GM06990 (cell line): ENCODE data around the gene FBXL20.

ENCODE experiments used
- DNase-seq: peaks from one replicate; pipeline ENCODE4 v3.0.0-alpha.2; 2011; ENCODE audit not compliant: insufficient read length; ENCODE audit errors: extremely low read depth
- H3K27me3 ChIP-seq: replicated peaks from 2 replicates; pipeline ENCODE4 v1.6.0; 2011; ENCODE audit warnings: low read length; ENCODE audit not compliant: control insufficient read depth, insufficient read depth
- H3K36me3 ChIP-seq: 2 replicates; pipeline ENCODE4 v1.5.1; 2011; ENCODE audit warnings: low read length; ENCODE audit not compliant: control insufficient read depth, insufficient read depth
- H3K4me3 ChIP-seq: replicated peaks from 2 replicates; pipeline ENCODE4 v1.5.1; 2011; ENCODE audit warnings: low read depth, mild to moderate bottlenecking, control low read depth, low read length
- CTCF ChIP-seq: IDR thresholded peaks from 2 replicates; pipeline ENCODE4 v1.5.1; 2011; ENCODE audit warnings: low read length, control low read depth, mild to moderate bottlenecking, inconsistent platforms; ENCODE audit not compliant: insufficient read depth, poor library complexity, severe bottlenecking

The FBXL20 gene

GRCh38 chr17:39359994-39360393 lies 41.4 kb downstream of the FBXL20 start:
- no peak overlapping the region for H3K4me3 ChIP-seq
- H3K36me3 ChIP-seq: no peaks in the 10 kb centered on the region
- no peaks in the 10 kb centered on the region for H3K27me3 ChIP-seq
- DNase-seq: no peak
- no peak for TF ChIP-seq CTCF

- TF ChIP-seq CTCF: no peak
- no peaks in the 10 kb centered on the region for H3K27me3 ChIP-seq
- no peak for DNase-seq
- H3K36me3 ChIP-seq: no peaks in the 10 kb centered on the region
- no peak overlapping the region for H3K4me3 ChIP-seq
Observed at GRCh38 chr17:39357986-39358385, 43.4 kb downstream of the FBXL20 start.

- TF ChIP-seq CTCF: no peak
- no peak for DNase-seq
- H3K4me3 ChIP-seq: no peak overlapping the region
- H3K36me3 ChIP-seq: no peaks in the 10 kb centered on the region
- H3K27me3 ChIP-seq: no peaks in the 10 kb centered on the region
Observed at GRCh38 chr17:39357488-39357887, 43.9 kb downstream of the FBXL20 start.

GRCh38 chr17:39352986-39353385 lies 48.4 kb downstream of the FBXL20 start:
- H3K36me3 ChIP-seq: no peaks in the 10 kb centered on the region
- no peaks in the 10 kb centered on the region for H3K27me3 ChIP-seq
- no peak for DNase-seq
- no peak for TF ChIP-seq CTCF
- H3K4me3 ChIP-seq: no peak overlapping the region

GRCh38 chr17:39352511-39352910 lies 48.9 kb downstream of the FBXL20 start:
- TF ChIP-seq CTCF: no peak
- Histone ChIP-seq H3K27me3 (no peaks in the 10 kb centered on the region), H3K36me3 (no peaks in the 10 kb centered on the region), H3K4me3 (no peak overlapping the region)
- DNase-seq: no peak

- H3K27me3 ChIP-seq: no peaks in the 10 kb centered on the region
- no peak for DNase-seq
- no peak for TF ChIP-seq CTCF
- H3K4me3 ChIP-seq: no peak overlapping the region
- no peaks in the 10 kb centered on the region for H3K36me3 ChIP-seq
Observed at GRCh38 chr17:39351508-39351907, 49.9 kb downstream of the FBXL20 start.
